Liver (tissue), 3 donors: Measurements from ENCODE around the gene CYP2B6.
"Not testable (repeated sequence)": the region's sequence is repeated elsewhere in the genome, so short reads cannot be mapped to it uniquely, and the experiment has no call there.

ENCODE experiments used
- EGR1 ChIP-seq, 2 donors: IDR thresholded peaks; 2 replicates each; pipeline ENCODE4 v1.6.1; 2016 to 2018; ENCODE audit warnings: antibody characterized with exemption in 2 of 2, low read depth in 2 of 2
- RAD21 ChIP-seq, 2 donors: IDR thresholded peaks; 2 replicates each; pipeline ENCODE4 v1.6.1; 2016; ENCODE audit warnings: antibody characterized with exemption in 2 of 2, mild to moderate bottlenecking in 2 of 2
- TF ChIP-seq, protein P1 (sequence below): fragments of 150-350 bp; IDR thresholded peaks from 2 replicates; pipeline ENCODE4 v1.5.1; 2017; ENCODE audit warnings: improper control_type of control experiment, low read depth, low read length; ENCODE audit not compliant: missing input control
- donor health status: healthy.
- donor health status: healthy.

DNA sequence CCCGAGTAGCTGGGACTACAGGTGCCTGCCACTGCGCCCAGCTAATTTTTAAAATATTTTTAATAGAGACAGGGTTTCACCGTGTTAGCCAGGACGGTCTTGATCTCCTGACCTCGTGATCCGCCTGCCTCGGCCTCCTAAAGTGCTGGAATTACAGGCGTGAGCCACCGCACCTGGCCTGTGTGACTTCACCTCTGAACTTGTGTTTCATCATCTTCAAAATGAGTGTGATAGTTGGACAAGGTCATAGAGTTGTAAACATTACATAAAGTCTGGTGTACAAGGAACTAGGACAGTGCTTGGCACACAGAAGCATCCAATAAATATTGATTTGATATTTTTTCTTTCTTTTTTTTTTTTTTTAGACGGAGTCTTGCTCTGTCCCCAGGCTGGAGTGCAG is 62.2 kb downstream of the CYP2B6 start:
- not testable (repeated sequence) for TF ChIP-seq EGR1 (IDR thresholded peaks at IDR 0.05; ENCODE audit: low read depth in 2 of 2)
- TF ChIP-seq, protein P1, sequence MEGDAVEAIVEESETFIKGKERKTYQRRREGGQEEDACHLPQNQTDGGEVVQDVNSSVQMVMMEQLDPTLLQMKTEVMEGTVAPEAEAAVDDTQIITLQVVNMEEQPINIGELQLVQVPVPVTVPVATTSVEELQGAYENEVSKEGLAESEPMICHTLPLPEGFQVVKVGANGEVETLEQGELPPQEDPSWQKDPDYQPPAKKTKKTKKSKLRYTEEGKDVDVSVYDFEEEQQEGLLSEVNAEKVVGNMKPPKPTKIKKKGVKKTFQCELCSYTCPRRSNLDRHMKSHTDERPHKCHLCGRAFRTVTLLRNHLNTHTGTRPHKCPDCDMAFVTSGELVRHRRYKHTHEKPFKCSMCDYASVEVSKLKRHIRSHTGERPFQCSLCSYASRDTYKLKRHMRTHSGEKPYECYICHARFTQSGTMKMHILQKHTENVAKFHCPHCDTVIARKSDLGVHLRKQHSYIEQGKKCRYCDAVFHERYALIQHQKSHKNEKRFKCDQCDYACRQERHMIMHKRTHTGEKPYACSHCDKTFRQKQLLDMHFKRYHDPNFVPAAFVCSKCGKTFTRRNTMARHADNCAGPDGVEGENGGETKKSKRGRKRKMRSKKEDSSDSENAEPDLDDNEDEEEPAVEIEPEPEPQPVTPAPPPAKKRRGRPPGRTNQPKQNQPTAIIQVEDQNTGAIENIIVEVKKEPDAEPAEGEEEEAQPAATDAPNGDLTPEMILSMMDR = not testable (repeated sequence)
- TF ChIP-seq RAD21 (IDR thresholded peaks at IDR 0.05) = peak in 1 of 2 donors; percentile 47
